Measurements from ENCODE around the gene TIMM44.
"Not testable (repeated sequence)": the region's sequence is repeated elsewhere in the genome, so short reads cannot be mapped to it uniquely, and the experiment has no call there.

The TIMM44 gene

DNA sequence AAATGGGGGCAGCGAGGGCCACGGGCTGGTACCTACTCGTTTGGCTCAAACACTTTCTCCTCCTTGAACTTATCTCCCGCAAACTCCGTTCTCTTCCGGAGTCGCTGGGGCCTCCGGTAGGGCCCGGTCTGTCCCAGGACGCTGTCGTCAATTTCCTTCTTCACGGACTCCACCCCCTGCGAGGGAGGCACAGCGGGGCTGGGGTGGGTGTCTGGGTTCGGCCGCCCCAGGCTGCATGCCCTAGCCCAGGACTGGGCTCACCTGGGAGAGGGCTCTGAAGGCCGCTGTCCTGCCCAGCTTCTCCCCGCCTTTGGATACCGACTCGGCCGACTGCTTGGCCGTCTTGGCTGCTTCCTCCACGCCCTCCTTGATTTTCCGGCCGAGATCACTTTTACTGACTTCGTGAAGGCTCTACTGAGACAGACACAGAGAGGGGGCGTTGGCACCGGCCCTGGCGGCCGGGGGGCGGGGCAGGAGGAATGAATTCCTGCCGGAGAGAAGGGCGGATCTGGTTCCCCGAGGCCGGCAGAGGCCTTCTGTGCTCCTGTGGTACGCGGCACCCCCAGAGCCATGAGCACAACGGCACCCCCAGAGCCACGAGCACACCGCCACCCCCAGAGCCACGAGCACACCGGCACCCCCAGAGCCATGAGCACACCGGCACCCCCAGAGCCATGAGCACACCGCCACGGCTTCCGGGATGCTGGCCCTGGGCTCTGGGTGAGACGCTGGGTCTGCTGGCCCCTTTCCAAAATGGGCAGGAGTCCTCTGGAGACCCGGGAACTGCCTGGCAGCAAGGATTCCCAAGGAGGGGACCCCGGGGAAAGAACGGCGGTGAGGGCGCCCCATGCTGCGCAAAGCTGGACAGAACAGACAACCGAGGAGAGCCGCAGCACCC, 9.4 kb downstream of the TIMM44 start:
- TF ChIP-seq, protein P1, sequence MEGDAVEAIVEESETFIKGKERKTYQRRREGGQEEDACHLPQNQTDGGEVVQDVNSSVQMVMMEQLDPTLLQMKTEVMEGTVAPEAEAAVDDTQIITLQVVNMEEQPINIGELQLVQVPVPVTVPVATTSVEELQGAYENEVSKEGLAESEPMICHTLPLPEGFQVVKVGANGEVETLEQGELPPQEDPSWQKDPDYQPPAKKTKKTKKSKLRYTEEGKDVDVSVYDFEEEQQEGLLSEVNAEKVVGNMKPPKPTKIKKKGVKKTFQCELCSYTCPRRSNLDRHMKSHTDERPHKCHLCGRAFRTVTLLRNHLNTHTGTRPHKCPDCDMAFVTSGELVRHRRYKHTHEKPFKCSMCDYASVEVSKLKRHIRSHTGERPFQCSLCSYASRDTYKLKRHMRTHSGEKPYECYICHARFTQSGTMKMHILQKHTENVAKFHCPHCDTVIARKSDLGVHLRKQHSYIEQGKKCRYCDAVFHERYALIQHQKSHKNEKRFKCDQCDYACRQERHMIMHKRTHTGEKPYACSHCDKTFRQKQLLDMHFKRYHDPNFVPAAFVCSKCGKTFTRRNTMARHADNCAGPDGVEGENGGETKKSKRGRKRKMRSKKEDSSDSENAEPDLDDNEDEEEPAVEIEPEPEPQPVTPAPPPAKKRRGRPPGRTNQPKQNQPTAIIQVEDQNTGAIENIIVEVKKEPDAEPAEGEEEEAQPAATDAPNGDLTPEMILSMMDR (conservative IDR thresholded peaks at IDR 0.05; ENCODE audit: low read depth, low read length), result no peak
- H3K4me3 ChIP-seq (ENCODE audit: low read depth, low read length), result no peak overlapping the region
- DNase-seq (ENCODE audit: low read depth), result no peak

DNA sequence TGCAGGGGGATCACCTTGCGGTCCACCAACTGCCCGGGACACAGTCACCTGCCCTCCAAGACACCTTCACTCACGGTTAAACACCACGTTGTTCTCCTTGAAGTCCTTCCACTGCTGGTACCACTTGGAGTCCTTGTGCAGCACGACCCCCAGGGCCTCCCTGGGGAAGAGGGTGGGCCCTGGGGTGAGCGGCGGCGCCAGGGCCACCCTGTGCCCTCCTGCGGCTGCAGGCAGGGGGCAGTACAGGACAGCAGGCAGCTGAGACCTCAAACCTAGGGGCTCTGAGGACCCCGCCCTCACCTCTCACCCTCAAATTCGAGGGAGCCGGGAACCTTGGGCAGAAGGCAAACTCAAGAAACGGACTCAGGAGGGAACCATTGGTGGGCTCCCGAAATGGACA, 10.1 kb downstream of the TIMM44 start:
- no peak for DNase-seq (ENCODE audit: low read depth)
- TF ChIP-seq, protein P1 (conservative IDR thresholded peaks at IDR 0.05; ENCODE audit: low read depth, low read length), result peak; percentile 42
- no peak overlapping the region for H3K4me3 ChIP-seq (ENCODE audit: low read depth, low read length)

DNA sequence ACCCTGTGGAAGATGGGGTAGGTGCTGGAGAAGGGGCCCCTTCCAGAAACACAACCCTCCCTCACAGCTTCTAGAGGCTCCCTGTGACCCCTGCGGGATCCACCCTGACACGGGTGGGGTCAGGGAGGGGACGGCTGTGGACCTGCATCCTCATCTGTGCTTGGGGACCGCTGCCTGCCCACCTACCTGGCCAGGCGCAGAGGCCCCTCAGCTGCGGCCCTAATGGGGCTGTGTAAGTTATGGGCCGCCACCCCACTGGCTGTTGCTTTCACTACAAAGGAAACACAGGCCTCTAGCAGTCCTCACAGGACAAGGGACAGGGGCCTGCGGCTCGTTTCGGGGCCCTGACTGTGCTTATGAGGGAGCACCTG, 10.6 kb downstream of the TIMM44 start:
- no peak for DNase-seq (ENCODE audit: low read depth)
- no peak overlapping the region for H3K4me3 ChIP-seq (ENCODE audit: low read depth, low read length)
- TF ChIP-seq, protein P1 (conservative IDR thresholded peaks at IDR 0.05; ENCODE audit: low read depth, low read length), result no peak

DNA sequence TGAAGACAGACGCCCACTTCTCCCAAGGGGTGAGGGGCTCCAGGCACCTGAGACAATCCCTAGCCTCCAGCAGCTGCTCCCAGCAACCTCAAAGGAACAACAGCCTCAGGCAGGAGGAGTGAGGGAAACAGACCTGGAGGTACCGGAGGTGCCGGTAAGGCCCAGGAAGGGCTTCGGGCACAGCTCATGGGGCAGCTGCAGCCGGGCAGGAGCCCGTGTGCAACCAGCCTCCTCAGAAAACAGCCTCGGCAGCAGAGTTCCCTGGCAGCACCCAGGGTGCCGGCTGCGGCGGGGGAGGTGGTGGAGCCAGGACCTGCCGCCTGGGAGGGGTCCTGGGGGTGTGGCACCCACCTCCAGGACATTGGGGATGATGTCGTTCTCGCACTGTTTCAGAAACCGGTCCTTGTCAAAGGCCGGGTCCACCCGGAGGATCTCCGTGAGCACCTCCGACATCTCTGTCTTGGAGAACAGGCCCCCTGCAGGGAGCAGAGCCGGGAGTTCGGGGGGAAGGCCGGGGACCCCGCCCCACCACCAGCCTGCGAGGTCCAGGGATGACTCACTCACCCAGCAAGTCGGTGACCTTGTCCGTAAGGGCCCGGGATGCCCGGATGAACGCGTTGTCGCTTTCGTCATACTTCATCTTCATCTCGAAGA, 11.1 kb downstream of the TIMM44 start:
- TF ChIP-seq, protein P1 (conservative IDR thresholded peaks at IDR 0.05; ENCODE audit: low read depth, low read length), result no peak
- DNase-seq (ENCODE audit: low read depth), result no peak
- H3K4me3 ChIP-seq (ENCODE audit: low read depth, low read length), result no peak overlapping the region

DNA sequence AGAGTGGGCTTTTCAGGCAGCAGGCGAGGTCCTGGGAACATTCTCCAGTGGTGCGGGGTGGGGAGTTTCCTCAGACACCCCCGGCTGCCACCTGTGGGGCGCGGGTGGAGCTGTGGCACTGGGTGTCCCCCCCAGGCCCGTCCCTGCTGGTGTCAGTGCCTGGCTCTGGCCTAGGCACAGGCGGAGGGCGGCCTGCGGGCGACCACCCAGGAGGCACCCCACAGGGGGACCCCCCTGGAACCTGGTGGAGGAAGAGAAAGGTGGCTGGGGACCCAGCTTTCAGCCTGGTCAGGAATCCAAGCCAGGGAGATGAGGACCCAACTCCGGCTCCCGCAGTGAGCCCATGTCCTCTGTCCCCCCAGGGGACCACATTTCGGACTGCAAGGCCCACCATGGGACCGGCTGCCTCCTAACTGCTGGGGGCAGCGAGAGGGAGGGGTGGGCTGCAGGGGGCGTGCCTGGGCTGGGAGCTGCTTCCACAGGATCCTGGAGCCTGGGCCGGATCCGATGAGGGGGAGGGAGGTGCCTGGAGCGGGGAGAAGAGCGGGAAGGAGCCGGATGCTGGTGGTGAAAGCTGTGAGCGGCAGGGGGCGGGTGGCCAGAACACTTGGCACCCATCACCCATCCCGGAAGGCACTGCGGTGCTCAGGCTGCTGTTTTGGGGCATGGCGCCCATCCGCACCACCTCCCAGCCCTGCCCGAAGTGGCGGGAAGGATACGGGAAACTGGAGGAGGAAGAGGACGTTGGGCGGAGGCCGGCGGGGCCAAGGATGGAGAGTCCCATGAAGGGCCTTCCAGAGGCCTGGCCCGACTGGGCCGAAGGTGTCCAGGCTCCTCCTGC, 12.0 kb downstream of the TIMM44 start:
- TF ChIP-seq, protein P1 (conservative IDR thresholded peaks at IDR 0.05; ENCODE audit: low read depth, low read length), result no peak
- no peak for DNase-seq (ENCODE audit: low read depth)
- H3K4me3 ChIP-seq (ENCODE audit: low read depth, low read length), result no peak overlapping the region

DNA sequence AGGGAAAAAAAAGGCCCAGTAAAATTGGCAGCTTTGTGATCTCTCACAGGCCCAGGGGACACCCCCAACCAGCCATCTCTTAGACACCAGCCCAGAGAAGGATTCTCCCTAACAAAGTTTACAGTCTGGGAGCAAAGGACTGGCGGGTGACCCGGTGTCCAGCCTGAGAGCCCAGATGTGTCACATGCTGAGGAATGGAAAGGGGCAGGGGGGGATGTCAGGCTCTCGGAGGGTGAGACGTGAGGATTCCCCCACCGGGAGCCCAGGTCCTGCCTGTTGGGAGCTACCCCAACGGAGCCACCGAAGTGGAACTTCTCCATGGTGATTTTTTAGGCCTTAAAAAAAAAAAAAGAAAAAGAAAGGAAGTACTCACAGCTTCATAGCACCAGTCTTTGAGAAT, 12.7 kb downstream of the TIMM44 start:
- DNase-seq (ENCODE audit: low read depth), result no peak
- H3K4me3 ChIP-seq (ENCODE audit: low read depth, low read length), result no peak overlapping the region
- TF ChIP-seq, protein P1 (conservative IDR thresholded peaks at IDR 0.05; ENCODE audit: low read depth, low read length), result no peak

DNA sequence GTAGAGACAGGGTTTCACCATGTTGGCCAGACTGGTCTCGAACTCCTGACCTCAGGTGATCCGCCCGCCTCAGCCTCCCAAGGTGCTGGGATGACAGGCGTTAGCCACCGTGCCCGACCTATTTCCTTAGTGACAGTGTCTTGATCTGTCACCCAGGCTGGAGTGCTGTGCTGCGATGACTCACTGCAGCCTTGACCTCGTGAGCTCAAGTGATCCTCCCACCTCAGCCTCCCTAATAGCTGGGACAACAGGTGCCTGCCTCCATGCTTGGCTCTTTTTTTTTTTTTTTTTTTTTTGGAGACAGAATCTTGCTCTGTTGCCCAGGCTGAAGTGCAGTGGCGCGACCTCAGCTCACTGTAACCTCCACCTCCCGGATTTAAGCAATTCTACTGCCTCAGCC, 13.4 kb downstream of the TIMM44 start:
- not testable (repeated sequence) for H3K4me3 ChIP-seq (ENCODE audit: low read depth, low read length); DNase-seq (ENCODE audit: low read depth)
